H1 (cell line): ENCODE measurements around the gene USP13. TPM values are rescaled to one million over a fixed set of nuclear protein-coding genes. Genes with fewer than 3 reads are reported as not detected.

ENCODE experiments used
- CTCF ChIA-PET: fragments of 300-600 bp; sonication (Branson Sonifier 250); formaldehyde crosslinking; loops from one replicate; lab custom pipeline; 2021; ENCODE audit not compliant: partially characterized antibody; lab: Charles Lee
- POLR2A ChIA-PET: fragments of 300-600 bp; sonication (Branson Sonifier 250); formaldehyde crosslinking; loops from one replicate; lab custom pipeline; 2021; ENCODE audit warnings: inconsistent platforms; ENCODE audit not compliant: partially characterized antibody; lab: Charles Lee
- DNase-seq, 2 experiments: peaks; one replicate each; pipeline versions ENCODE4 v3.0.0 to v3.0.0-alpha.2; 2010 to 2022; ENCODE audit warnings: low spot score in 2 of 2, low read depth in 1 of 2, mixed read lengths in 1 of 2
- FAIRE-seq: peaks from 2 replicates; lab custom pipeline; 2011; peaks lifted over from hg19 to GRCh38; lab: Jason Lieb, UNC
- H2AFZ ChIP-seq: 2 replicates; pipeline ENCODE4 v1.8.1; 2012; ENCODE audit warnings: low read length, inconsistent platforms
- H2AK5ac ChIP-seq: 2 replicates; pipeline ENCODE4 v1.6.1; 2013; ENCODE audit warnings: low read depth, low read length
- H2BK120ac ChIP-seq: replicated peaks from 2 replicates; pipeline ENCODE3; 2013; ENCODE audit warnings: low read depth, low read length, inconsistent platforms
- H2BK12ac ChIP-seq: 2 replicates; pipeline ENCODE4 v1.6.1; 2013; ENCODE audit warnings: low read depth, low read length
- H2BK15ac ChIP-seq: 2 replicates; pipeline ENCODE4 v1.6.1; 2013; ENCODE audit warnings: low read length
- H2BK20ac ChIP-seq: 2 replicates; pipeline ENCODE4 v1.6.1; 2013; ENCODE audit warnings: low read length
- H2BK5ac ChIP-seq: 2 replicates; pipeline ENCODE4 v1.6.1; 2013; ENCODE audit warnings: low read depth, low read length
- H3K14ac ChIP-seq: 2 replicates; pipeline ENCODE4 v1.6.1; 2013; ENCODE audit warnings: inconsistent platforms; ENCODE audit not compliant: insufficient read length
- H3K18ac ChIP-seq: 2 replicates; pipeline ENCODE4 v1.6.1; 2013; ENCODE audit warnings: low read length; ENCODE audit errors: extremely low read depth
- H3K23ac ChIP-seq: 2 replicates; pipeline ENCODE4 v1.6.1; 2013; ENCODE audit warnings: inconsistent platforms; ENCODE audit not compliant: insufficient read length
- H3K23me2 ChIP-seq: 2 replicates; pipeline ENCODE4 v1.6.1; 2013; ENCODE audit warnings: low read depth, low read length
- H3K27ac ChIP-seq: 2 replicates; pipeline ENCODE4 v1.6.1; 2011; ENCODE audit warnings: low read depth, low read length, inconsistent platforms
- H3K27me3 ChIP-seq, 4 experiments: replicated peaks in 1 of 4; 1 replicate in 1 of 4; 2 replicates in 3 of 4; pipeline versions ENCODE4 v1.6.1 to v1.8.1; 2011 to 2013; ENCODE audit warnings: low read length in 3 of 4, mild to moderate bottlenecking in 3 of 4, inconsistent platforms in 2 of 4, mixed read lengths in 2 of 4, moderate library complexity in 1 of 4; ENCODE audit not compliant: control insufficient read depth in 3 of 4, insufficient read depth in 3 of 4; ENCODE audit errors: extremely low read depth in 1 of 4
- H3K36me3 ChIP-seq, 4 experiments: 2 replicates each; pipeline versions ENCODE4 v1.6.1 to v1.8.1; 2011 to 2013; ENCODE audit warnings: mild to moderate bottlenecking in 4 of 4, low read length in 3 of 4, moderate library complexity in 2 of 4, control low read depth in 1 of 4, inconsistent platforms in 1 of 4; ENCODE audit not compliant: insufficient read depth in 4 of 4, control insufficient read depth in 2 of 4
- H3K4ac ChIP-seq: replicated peaks from 2 replicates; pipeline ENCODE3; 2013; ENCODE audit warnings: low read length, low read depth, mixed read lengths, inconsistent platforms; ENCODE audit not compliant: insufficient read length
- H3K4me1 ChIP-seq, 4 experiments: replicated peaks in 1 of 4; 1 replicate in 1 of 4; 2 replicates in 3 of 4; pipeline versions ENCODE4 v1.6.1 to v1.8.1; 2011 to 2013; ENCODE audit warnings: low read length in 3 of 4, inconsistent platforms in 2 of 4, mixed read lengths in 1 of 4; ENCODE audit not compliant: insufficient read depth in 4 of 4, control insufficient read depth in 3 of 4
- H3K4me2 ChIP-seq, 2 experiments: 2 replicates each; pipeline versions ENCODE4 v1.6.1 to v1.8.1; 2011 to 2013; ENCODE audit warnings: low read depth in 2 of 2, low read length in 2 of 2, control low read depth in 1 of 2, inconsistent platforms in 1 of 2, mild to moderate bottlenecking in 1 of 2; ENCODE audit not compliant: insufficient read depth in 1 of 2
- H3K4me3 ChIP-seq, 4 experiments: fragments of 200-600, 300-600 bp in 1 of 4; sonication (generic), shearing (Covaris generic), sonication (Bioruptor Twin) in 1 of 4; 2 replicates each; pipeline versions ENCODE4 v1.5.1 to v1.8.1; 2011 to 2016; ENCODE audit warnings: low read length in 4 of 4, low read depth in 3 of 4, control low read depth in 2 of 4, inconsistent platforms in 2 of 4, mild to moderate bottlenecking in 2 of 4, mixed read lengths in 1 of 4, moderate library complexity in 1 of 4; ENCODE audit not compliant: insufficient read depth in 2 of 4; ENCODE audit errors: extremely low read depth in 1 of 4
- H3K56ac ChIP-seq: replicated peaks from 2 replicates; pipeline ENCODE3; 2013; ENCODE audit warnings: low read depth, mild to moderate bottlenecking, mixed read lengths, low read length, inconsistent platforms; ENCODE audit not compliant: insufficient read length
- H3K79me1 ChIP-seq: 2 replicates; pipeline ENCODE4 v1.6.1; 2013; ENCODE audit warnings: low read depth, low read length, control low read depth
- H3K79me2 ChIP-seq, 2 experiments: 2 replicates each; pipeline versions ENCODE4 v1.6.1 to v1.8.1; 2012 to 2013; ENCODE audit warnings: low read length in 2 of 2, mild to moderate bottlenecking in 2 of 2, inconsistent platforms in 1 of 2; ENCODE audit not compliant: insufficient read depth in 2 of 2, control insufficient read depth in 1 of 2
- H3K9ac ChIP-seq, 4 experiments: replicated peaks in 1 of 4; 1 replicate in 1 of 4; 2 replicates in 3 of 4; pipeline versions ENCODE4 v1.6.1 to v1.8.1; 2011 to 2013; ENCODE audit warnings: low read depth in 3 of 4, low read length in 3 of 4, control low read depth in 2 of 4, mild to moderate bottlenecking in 2 of 4, moderate library complexity in 2 of 4, inconsistent platforms in 1 of 4; ENCODE audit errors: extremely low read depth in 1 of 4
- H3K9me3 ChIP-seq, 2 experiments: 2 replicates each; pipeline versions ENCODE4 v1.6.1 to v1.8.1; 2012 to 2013; ENCODE audit warnings: mild to moderate bottlenecking in 2 of 2, moderate library complexity in 2 of 2, control low read depth in 1 of 2, inconsistent platforms in 1 of 2, low read depth in 1 of 2, low read length in 1 of 2, mixed read lengths in 1 of 2; ENCODE audit not compliant: insufficient read depth in 2 of 2
- H4K20me1 ChIP-seq, 2 experiments: replicated peaks in 1 of 2; 2 replicates each; pipeline versions ENCODE3 to v1.8.1; 2011 to 2013; ENCODE audit warnings: inconsistent platforms in 2 of 2, low read length in 2 of 2, mild to moderate bottlenecking in 1 of 2; ENCODE audit not compliant: insufficient read depth in 2 of 2, control insufficient read depth in 1 of 2
- H4K5ac ChIP-seq: 2 replicates; pipeline ENCODE4 v1.6.1; 2013; ENCODE audit warnings: low read length, low read depth, mixed read lengths, inconsistent platforms; ENCODE audit not compliant: insufficient read length
- H4K8ac ChIP-seq: 2 replicates; pipeline ENCODE4 v1.8.0; 2013; ENCODE audit warnings: mild to moderate bottlenecking, moderate library complexity, low read length, inconsistent platforms; ENCODE audit not compliant: insufficient read depth; ENCODE audit errors: extremely low read depth
- H4K91ac ChIP-seq: replicated peaks from 2 replicates; pipeline ENCODE3; 2013; ENCODE audit warnings: low read length, mixed read lengths, inconsistent platforms; ENCODE audit not compliant: insufficient read length
- BACH1 ChIP-seq: IDR thresholded peaks from 2 replicates; pipeline ENCODE4 v1.6.1; 2012; ENCODE audit warnings: low read length, improper control_type of control experiment
- FOSL1 ChIP-seq: IDR thresholded peaks from 2 replicates; pipeline ENCODE4 v1.6.1; 2011; ENCODE audit warnings: mild to moderate bottlenecking, low read depth, low read length, moderate library complexity; ENCODE audit not compliant: insufficient read depth
- RBBP5 ChIP-seq: IDR thresholded peaks from 2 replicates; pipeline ENCODE4 v1.7.1; 2012; ENCODE audit warnings: low read depth, mild to moderate bottlenecking, inconsistent platforms, low read length, moderate library complexity, borderline replicate concordance
- SIX5 ChIP-seq: IDR thresholded peaks from 2 replicates; pipeline ENCODE4 v1.6.1; 2011; ENCODE audit warnings: mild to moderate bottlenecking, low read depth, low read length
- ZNF274 ChIP-seq: IDR thresholded peaks from 2 replicates; pipeline ENCODE4 v1.7.0; 2012; ENCODE audit warnings: low read length, borderline replicate concordance; ENCODE audit errors: extremely low read depth
- WGBS, 2 experiments: shearing (Covaris generic) in 1 of 2; methylation state at CpG; one replicate each; pipeline versions ENCODE4 v1.1.6 to v1.1.7; 2013 to 2015; ENCODE audit warnings: low lambda C conversion rate in 2 of 2, mixed read lengths in 2 of 2, inconsistent platforms in 1 of 2, low coverage in 1 of 2, missing lambda C conversion rate in 1 of 2; ENCODE audit not compliant: insufficient replicate concordance in 2 of 2, insufficient coverage in 1 of 2, insufficient read length in 1 of 2; ENCODE audit errors: extremely low coverage in 1 of 2, missing lambda C conversion rate in 1 of 2; 5-methylcytosine and 5-hydroxymethylcytosine counted together
- polyA plus RNA-seq, 7 experiments: library from polyadenylated mRNA; depleted of rRNA in 3 of 7; stranded (reverse) in 5 of 7; unstranded in 2 of 7; fragments of >200 nt in 5 of 7; fragments of 200-250 nt in 2 of 7; gene quantifications; 1 replicate in 5 of 7; 2 replicates in 1 of 7; 4 replicates in 1 of 7; pipeline versions ENCODE4 v1.2.1 to v1.2.3, GENCODE V29; 2011 to 2013; ENCODE audit warnings: missing spikeins in 2 of 7, mixed read lengths in 2 of 7
- total RNA-seq: library from RNA; stranded (reverse); fragmentation: NEBNext Ultra II Directional; extraction: Animal tissue kit (Norgen Biotek cat#: 25700); gene quantifications from 2 replicates; pipeline ENCODE4 v1.2.1, GENCODE V29; 2021

USP13 gene
- total and polyA plus RNA-seq, 2 of the 8 experiments (the other 6 are each of a cell fraction or from before 2014, with no cell fraction given) = 7.9 to 25.9 TPM

DNA sequence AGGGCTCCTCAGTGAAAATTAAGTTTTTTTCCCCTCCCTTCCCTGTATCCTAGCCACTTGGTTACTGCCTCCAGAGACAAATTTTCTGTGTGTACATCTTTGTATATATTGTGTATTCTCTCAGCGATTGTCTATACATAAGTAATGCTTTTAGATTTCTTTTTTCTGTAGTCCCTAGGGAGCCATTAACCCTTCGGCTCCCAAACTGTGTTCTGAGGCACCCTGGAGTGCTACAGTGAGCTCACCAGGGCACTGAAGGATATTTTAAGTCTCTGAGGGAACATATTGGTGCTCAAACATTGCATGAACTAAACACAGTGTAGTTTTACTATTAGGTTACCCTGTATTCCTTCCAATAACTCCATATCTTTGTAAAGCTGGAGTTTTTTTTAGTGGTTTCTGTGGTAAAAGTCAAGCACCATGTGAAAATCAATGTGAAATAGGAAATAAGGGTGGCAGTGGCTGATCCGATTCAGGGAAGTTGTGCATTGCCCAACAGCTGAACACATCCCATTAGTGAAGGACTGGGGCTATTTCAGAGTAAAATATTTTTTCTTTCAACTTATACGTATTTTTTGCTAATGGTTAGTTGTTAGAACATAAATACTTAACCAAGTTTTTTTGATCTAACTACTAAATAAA lies 43.0 kb downstream of the USP13 start:
- 85% methylated on average over 4 of the region's 4 CpGs; no CpG with 5 or more reads in 1 of the 2 experiments for WGBS, 2 experiments
- FAIRE-seq (no peak), DNase-seq (no peak)
- Histone ChIP-seq H4K8ac (no peak overlapping the region), H3K27ac (no peak overlapping the region), H2AK5ac (no peak overlapping the region), H4K5ac (no peak overlapping the region), H3K4me1 (peaks cover 0 to 2% (median under 1%) of the 10 kb centered on the region in 4 experiments; a peak in 1 of 7 replicates), H4K20me1 (no peaks in the 10 kb centered on the region), H2BK12ac (no peak overlapping the region), H3K23me2 (no peaks in the 10 kb centered on the region), H3K18ac (no peak overlapping the region), H3K79me1 (no peaks in the 10 kb centered on the region; the same call in 1 of the 2 replicates), H3K27me3 (no peaks in the 10 kb centered on the region), H3K9ac (no peak overlapping the region), H3K4me2 (no peak overlapping the region), H4K91ac (no peak overlapping the region), H2AFZ (no peak overlapping the region), H3K23ac (no peak overlapping the region), H3K9me3 (no peaks in the 10 kb centered on the region), H3K4ac (no peak overlapping the region), H3K4me3 (no peak overlapping the region), H2BK15ac (no peak overlapping the region), H3K36me3 (no peaks in the 10 kb centered on the region), H3K14ac (no peak overlapping the region), H2BK120ac (no peak overlapping the region), H3K56ac (no peak overlapping the region), H3K79me2 (peaks cover 0 to 11% of the 10 kb centered on the region in 2 experiments; a peak in 2 of 4 replicates), H2BK20ac (no peak overlapping the region), H2BK5ac (no peak overlapping the region)
- CTCF ChIA-PET = interaction anchor here (1.1 to 2.4 kb wide), 4 partner anchors 10 to 46 kb away, joined by 4 to 7 read pairs (median 4); no protein-coding TSS in a partner anchor
- TF ChIP-seq FOSL1 = no peak
- TF ChIP-seq BACH1 = no peak
- TF ChIP-seq ZNF274 = no peak
- TF ChIP-seq SIX5 = no peak
- TF ChIP-seq RBBP5 = no peak
- POLR2A ChIA-PET = interaction anchor here (0.9 to 1.2 kb wide), 2 partner anchors 9 to 10 kb away, joined by 5 to 8 read pairs; no protein-coding TSS in a partner anchor
